HepG2 (cell line): ENCODE results near the gene HCAR1. TPM values are rescaled to one million over a fixed set of nuclear protein-coding genes. Genes with fewer than 3 reads are reported as not detected.

Experiments
- ATAC-seq: fragments of 200-7000 bp; cut with Tn5 transposase; 3 replicates; pipeline ENCODE4 v1.9.1; 2020; ENCODE audit warnings: mild to moderate bottlenecking, moderate library complexity
- BruUV-seq: library from RNA; stranded (reverse); fragments of 400-500 nt; replicated peaks from 2 replicates; lab custom pipeline; 2021; lab: Mats Ljungman, UMichigan
- CTCF ChIA-PET: fragments of 300-600 bp; formaldehyde crosslinking; extraction: SDS; loops from one replicate; lab custom pipeline; 2021; ENCODE audit warnings: low total read pairs, inconsistent platforms, low intra/inter-chr PET ratio; lab: Yijun Ruan, JAX
- POLR2A ChIA-PET: fragments of 350-600 bp; sonication (Branson Sonifier 250); formaldehyde crosslinking; loops from one replicate; lab custom pipeline; 2020; ENCODE audit warnings: antibody characterized with exemption, inconsistent platforms; lab: Yijun Ruan, JAX
- DNase-seq: peaks from one replicate; pipeline ENCODE4 v3.0.0-alpha.2; 2015; ENCODE audit warnings: low spot score
- FAIRE-seq: peaks from 3 replicates; lab custom pipeline; 2011; peaks lifted over from hg19 to GRCh38; lab: Jason Lieb, UNC
- H2AFZ ChIP-seq: one replicate; pipeline ENCODE4 v1.6.1; 2011; ENCODE audit warnings: low read length, inconsistent platforms
- H3K27ac ChIP-seq: fragments of 300-600 bp; 3 replicates; pipeline ENCODE4 v1.8.0; 2011; ENCODE audit warnings: mixed run types, mild to moderate bottlenecking, mixed read lengths, low read length, inconsistent platforms; ENCODE audit not compliant: insufficient read depth; ENCODE audit errors: extremely low read length
- H3K27me3 ChIP-seq, 2 experiments: fragments of 200-600 bp in 1 of 2; 2 replicates in 1 of 2; 3 replicates in 1 of 2; pipeline versions ENCODE4 v1.6.0 to v1.8.0; 2011; ENCODE audit warnings: low read length in 2 of 2, mild to moderate bottlenecking in 2 of 2, moderate library complexity in 2 of 2, inconsistent platforms in 1 of 2; ENCODE audit not compliant: insufficient read depth in 2 of 2, control insufficient read depth in 1 of 2
- H3K36me3 ChIP-seq, 2 experiments: fragments of 200-600 bp in 1 of 2; replicated peaks in 1 of 2; 2 replicates in 1 of 2; 3 replicates in 1 of 2; pipeline versions ENCODE4 v1.5.1 to v1.8.0; 2011; ENCODE audit warnings: low read length in 2 of 2, inconsistent platforms in 1 of 2; ENCODE audit not compliant: insufficient read depth in 2 of 2, control insufficient read depth in 1 of 2
- H3K4me1 ChIP-seq: 2 replicates; pipeline ENCODE4 v1.5.1; 2012; ENCODE audit warnings: low read length, inconsistent platforms; ENCODE audit not compliant: insufficient read depth
- H3K4me2 ChIP-seq: 2 replicates; pipeline ENCODE4 v1.6.0; 2011; ENCODE audit warnings: low read depth, low read length, inconsistent platforms
- H3K4me3 ChIP-seq, 3 experiments: fragments of 200-600 bp in 1 of 3; sonication (generic), shearing (Covaris generic) in 1 of 3; replicated peaks in 1 of 3; 2 replicates each; pipeline ENCODE4 v1.5.1; 2011 to 2016; ENCODE audit warnings: low read length in 3 of 3, inconsistent platforms in 2 of 3, low read depth in 2 of 3, mild to moderate bottlenecking in 2 of 3, control low read depth in 1 of 3, mixed read lengths in 1 of 3; ENCODE audit not compliant: insufficient read depth in 1 of 3
- H3K79me2 ChIP-seq: one replicate; pipeline ENCODE4 v1.6.1; 2011; ENCODE audit warnings: low read length, inconsistent platforms; ENCODE audit not compliant: insufficient read depth
- H3K9ac ChIP-seq: 2 replicates; pipeline ENCODE4 v1.6.0; 2011; ENCODE audit warnings: mild to moderate bottlenecking, low read depth, low read length, inconsistent platforms; ENCODE audit not compliant: insufficient read depth
- H3K9me3 ChIP-seq: 2 replicates; pipeline ENCODE4 v1.5.1; 2012; ENCODE audit warnings: mild to moderate bottlenecking, low read length
- H4K20me1 ChIP-seq: 2 replicates; pipeline ENCODE4 v1.6.0; 2011; ENCODE audit warnings: inconsistent platforms, mild to moderate bottlenecking, low read length, moderate library complexity; ENCODE audit not compliant: insufficient read depth
- ARHGAP35 ChIP-seq: sonication (generic); formaldehyde crosslinking; IDR thresholded peaks from 2 replicates; pipeline ENCODE4 v1.9.0; 2022; ENCODE audit warnings: mild to moderate bottlenecking, inconsistent platforms, moderate library complexity, missing genetic modification reagents, borderline replicate concordance
- DMTF1 ChIP-seq: sonication (generic); formaldehyde crosslinking; IDR thresholded peaks from 2 replicates; pipeline ENCODE4 v1.4.0; 2020; ENCODE audit warnings: mild to moderate bottlenecking, missing genetic modification reagents
- HNRNPK ChIP-seq: fragments of 200-400 bp; formaldehyde crosslinking; IDR thresholded peaks from 2 replicates; pipeline ENCODE4 v1.6.1; 2018; ENCODE audit warnings: low read length, low read depth, moderate library complexity, mild to moderate bottlenecking; ENCODE audit not compliant: poor library complexity, severe bottlenecking
- KLF11 ChIP-seq: IDR thresholded peaks from 2 replicates; pipeline ENCODE4 v1.6.1; 2016; ENCODE audit warnings: missing compliant biosample characterization
- ZMYM4 ChIP-seq: sonication (generic); formaldehyde crosslinking; IDR thresholded peaks from 2 replicates; pipeline ENCODE4 v1.8.1; 2023; ENCODE audit warnings: mild to moderate bottlenecking, missing genetic modification reagents
- ZNF232 ChIP-seq: sonication (generic); formaldehyde crosslinking; IDR thresholded peaks from 2 replicates; pipeline ENCODE4 v1.4.0; 2020; ENCODE audit warnings: missing genetic modification reagents, borderline replicate concordance
- ZNF326 ChIP-seq: sonication (generic); formaldehyde crosslinking; IDR thresholded peaks from 2 replicates; pipeline ENCODE4 v1.4.0; 2020; ENCODE audit warnings: missing genetic modification reagents, borderline replicate concordance
- ZNF761 ChIP-seq: sonication (generic); formaldehyde crosslinking; conservative IDR thresholded peaks from 2 replicates; pipeline ENCODE4 v1.4.0; 2020; ENCODE audit warnings: mild to moderate bottlenecking, missing genetic modification reagents
- WGBS: methylation state at CpG from one replicate; pipeline ENCODE4 v1.1.6; 2017; ENCODE audit warnings: low lambda C conversion rate; 5-methylcytosine and 5-hydroxymethylcytosine counted together
- in situ Hi-C: cut with HindIII; loops from 2 replicates; pipeline ENCODE4 v1.10.0; 2017; ENCODE audit warnings: low pct_unique_long_range_greater_than_20kb; ENCODE audit not compliant: extremely low pct_ligation_motif_present
- intact Hi-C: fragments of 100-400 bp; cut with micrococcal nuclease; formaldehyde crosslinking; loops from one replicate; pipeline ENCODE4 v1.10.0; 2022; ENCODE audit not compliant: unreplicated experiment
- polyA plus RNA-seq, 8 experiments: library from polyadenylated mRNA; depleted of rRNA in 3 of 8; stranded (reverse) in 7 of 8; unstranded in 1 of 8; fragments of >200 nt; fragmentation: Illumina TruSeq in 4 of 8; extraction: Trizol in 4 of 8; gene quantifications; 2 replicates each; pipeline versions ENCODE4 v1.2.1 to v1.2.3, GENCODE V29; 2011 to 2016; ENCODE audit warnings: low read depth in 4 of 8, missing spikeins in 1 of 8, mixed read lengths in 1 of 8; ENCODE audit not compliant: insufficient read depth in 1 of 8
- total RNA-seq, 5 experiments: library from RNA; depleted of rRNA; stranded (reverse); fragments of >200 nt; fragmentation: Illumina TruSeq; extraction: Trizol; gene quantifications; 2 replicates each; pipeline ENCODE4 v1.2.3, GENCODE V29; 2016; ENCODE audit warnings: low read depth in 1 of 5
- TF ChIP-seq, protein P1 (sequence below): IDR thresholded peaks from 2 replicates; pipeline ENCODE4 v1.6.1; 2018; ENCODE audit warnings: missing genetic modification reagents
- TF ChIP-seq, protein P2 (sequence below): sonication (generic); formaldehyde crosslinking; IDR thresholded peaks from 2 replicates; pipeline ENCODE4 v1.8.1; 2023; ENCODE audit warnings: mild to moderate bottlenecking, missing genetic modification reagents, borderline replicate concordance
- TF ChIP-seq, protein P3 (sequence below): IDR thresholded peaks from 2 replicates; pipeline ENCODE4 v1.6.1; 2016; ENCODE audit warnings: low read depth, missing genetic modification reagents, missing compliant biosample characterization

Gene HCAR1
- total and polyA plus RNA-seq, 2 of the 13 experiments (the other 11 are each of a cell fraction or from before 2014, with no cell fraction given): 0.53 to 4.4 TPM

- no TSS peak for BruUV-seq
- ATAC-seq: peak; percentile 92
- Histone ChIP-seq H2AFZ (peak within 1 kb of the TSS; percentile 70), H3K27me3 (no peaks in the 10 kb centered on the region; a peak in 1 of 5 replicates), H4K20me1 (no peaks in the 10 kb centered on the region), H3K9ac (peak within 1 kb of the TSS; percentile 94), H3K36me3 (peaks cover 0 to 28% of the 10 kb centered on the region in 2 experiments; a peak in 3 of 5 replicates), H3K4me1 (peaks cover 44% of the 10 kb centered on the region), H3K9me3 (no peaks in the 10 kb centered on the region), H3K4me3 (peak within 1 kb of the TSS; percentile 67 to 89 (median 86)), H3K79me2 (peaks cover 29% of the 10 kb centered on the region), H3K27ac (peak within 1 kb of the TSS; percentile 65), H3K4me2 (peak within 1 kb of the TSS; percentile 85)
- in situ Hi-C loops: loop anchor here (5.0 kb wide), 1 partner anchor 115 kb away; no protein-coding TSS in a partner anchor
- FAIRE-seq: peak; percentile 90
- CTCF ChIA-PET: interaction anchor here (3.0 kb wide), 1 partner anchor 115 kb away, joined by 43 read pairs; no protein-coding TSS in a partner anchor
- POLR2A ChIA-PET: interaction anchor here (0.6 to 1.3 kb wide), 5 partner anchors 17 to 226 kb away, joined by 3 to 5 read pairs (median 3); partner anchors contain the start of genes KNTC1 and RSRC2
- intact Hi-C loops: loop anchor here (1.0 to 10.0 kb wide), 3 partner anchors 74 to 228 kb away; partner anchors contain the start of genes KNTC1 and RSRC2
- WGBS: 2% methylated on average over 15 of the region's 73 CpGs
- DNase-seq: peak; percentile 93
- TF ChIP-seq ARHGAP35 (CRISPR knock-in tag) (peak; percentile 65; the same call in 1 of the 2 replicates), ZMYM4 (CRISPR knock-in tag) (peak; percentile 98), ZNF761 (no peak), KLF11 (peak; percentile 35; the same call in 1 of the 2 replicates), ZNF326 (CRISPR knock-in tag) (no peak), DMTF1 (CRISPR knock-in tag) (no peak), ZNF232 (CRISPR knock-in tag) (no peak), HNRNPK (peak; percentile 80)
- TF ChIP-seq, protein P1, sequence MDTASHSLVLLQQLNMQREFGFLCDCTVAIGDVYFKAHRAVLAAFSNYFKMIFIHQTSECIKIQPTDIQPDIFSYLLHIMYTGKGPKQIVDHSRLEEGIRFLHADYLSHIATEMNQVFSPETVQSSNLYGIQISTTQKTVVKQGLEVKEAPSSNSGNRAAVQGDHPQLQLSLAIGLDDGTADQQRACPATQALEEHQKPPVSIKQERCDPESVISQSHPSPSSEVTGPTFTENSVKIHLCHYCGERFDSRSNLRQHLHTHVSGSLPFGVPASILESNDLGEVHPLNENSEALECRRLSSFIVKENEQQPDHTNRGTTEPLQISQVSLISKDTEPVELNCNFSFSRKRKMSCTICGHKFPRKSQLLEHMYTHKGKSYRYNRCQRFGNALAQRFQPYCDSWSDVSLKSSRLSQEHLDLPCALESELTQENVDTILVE: peak; percentile 90
- TF ChIP-seq, protein P2, sequence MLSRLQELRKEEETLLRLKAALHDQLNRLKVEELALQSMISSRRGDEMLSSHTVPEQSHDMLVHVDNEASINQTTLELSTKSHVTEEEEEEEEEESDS: 0 out of 2 replicates have a peak, but pooled peaks have one; percentile 44
- TF ChIP-seq, protein P3, sequence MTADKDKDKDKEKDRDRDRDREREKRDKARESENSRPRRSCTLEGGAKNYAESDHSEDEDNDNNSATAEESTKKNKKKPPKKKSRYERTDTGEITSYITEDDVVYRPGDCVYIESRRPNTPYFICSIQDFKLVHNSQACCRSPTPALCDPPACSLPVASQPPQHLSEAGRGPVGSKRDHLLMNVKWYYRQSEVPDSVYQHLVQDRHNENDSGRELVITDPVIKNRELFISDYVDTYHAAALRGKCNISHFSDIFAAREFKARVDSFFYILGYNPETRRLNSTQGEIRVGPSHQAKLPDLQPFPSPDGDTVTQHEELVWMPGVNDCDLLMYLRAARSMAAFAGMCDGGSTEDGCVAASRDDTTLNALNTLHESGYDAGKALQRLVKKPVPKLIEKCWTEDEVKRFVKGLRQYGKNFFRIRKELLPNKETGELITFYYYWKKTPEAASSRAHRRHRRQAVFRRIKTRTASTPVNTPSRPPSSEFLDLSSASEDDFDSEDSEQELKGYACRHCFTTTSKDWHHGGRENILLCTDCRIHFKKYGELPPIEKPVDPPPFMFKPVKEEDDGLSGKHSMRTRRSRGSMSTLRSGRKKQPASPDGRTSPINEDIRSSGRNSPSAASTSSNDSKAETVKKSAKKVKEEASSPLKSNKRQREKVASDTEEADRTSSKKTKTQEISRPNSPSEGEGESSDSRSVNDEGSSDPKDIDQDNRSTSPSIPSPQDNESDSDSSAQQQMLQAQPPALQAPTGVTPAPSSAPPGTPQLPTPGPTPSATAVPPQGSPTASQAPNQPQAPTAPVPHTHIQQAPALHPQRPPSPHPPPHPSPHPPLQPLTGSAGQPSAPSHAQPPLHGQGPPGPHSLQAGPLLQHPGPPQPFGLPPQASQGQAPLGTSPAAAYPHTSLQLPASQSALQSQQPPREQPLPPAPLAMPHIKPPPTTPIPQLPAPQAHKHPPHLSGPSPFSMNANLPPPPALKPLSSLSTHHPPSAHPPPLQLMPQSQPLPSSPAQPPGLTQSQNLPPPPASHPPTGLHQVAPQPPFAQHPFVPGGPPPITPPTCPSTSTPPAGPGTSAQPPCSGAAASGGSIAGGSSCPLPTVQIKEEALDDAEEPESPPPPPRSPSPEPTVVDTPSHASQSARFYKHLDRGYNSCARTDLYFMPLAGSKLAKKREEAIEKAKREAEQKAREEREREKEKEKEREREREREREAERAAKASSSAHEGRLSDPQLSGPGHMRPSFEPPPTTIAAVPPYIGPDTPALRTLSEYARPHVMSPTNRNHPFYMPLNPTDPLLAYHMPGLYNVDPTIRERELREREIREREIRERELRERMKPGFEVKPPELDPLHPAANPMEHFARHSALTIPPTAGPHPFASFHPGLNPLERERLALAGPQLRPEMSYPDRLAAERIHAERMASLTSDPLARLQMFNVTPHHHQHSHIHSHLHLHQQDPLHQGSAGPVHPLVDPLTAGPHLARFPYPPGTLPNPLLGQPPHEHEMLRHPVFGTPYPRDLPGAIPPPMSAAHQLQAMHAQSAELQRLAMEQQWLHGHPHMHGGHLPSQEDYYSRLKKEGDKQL (CRISPR knock-in tag): no peak
These were observed 22.0 kb upstream of the HCAR1 start, which contains the start of gene DENR for GRCh38 chr12:122752464-122753318. Gene DENR, plus strand, starts transcription at chr12:122752824. Its CDS starts 878 bp downstream, at chr12:122753702.
